DMS153 (cell line): ENCODE results near the gene C14orf132.

ENCODE experiments used
- DNase-seq: peaks from one replicate; lab custom pipeline; 2025; lab: John Stamatoyannopoulos, UW

C14orf132 gene

GRCh38 chr14:96098999-96099335, 59.8 kb downstream of the C14orf132 start:
- no peak for DNase-seq

- DNase-seq: peak; percentile 49
Observed at GRCh38 chr14:96100161-96101064, 61.3 kb downstream of the C14orf132 start.

GRCh38 chr14:96102081-96102856, 63.1 kb downstream of the C14orf132 start:
- no peak for DNase-seq

GRCh38 chr14:96103075-96103474, 63.9 kb downstream of the C14orf132 start:
- DNase-seq: no peak

- DNase-seq: no peak
Observed at GRCh38 chr14:96103560-96104460, 64.6 kb downstream of the C14orf132 start.

GRCh38 chr14:96104469-96105057, 65.4 kb downstream of the C14orf132 start:
- no peak for DNase-seq

- DNase-seq: no peak
Observed at GRCh38 chr14:96105089-96105925, 66.1 kb downstream of the C14orf132 start.

GRCh38 chr14:96105926-96106441, 66.8 kb downstream of the C14orf132 start:
- peak; percentile 47 for DNase-seq

GRCh38 chr14:96106891-96107290, 67.7 kb downstream of the C14orf132 start:
- DNase-seq: no peak

GRCh38 chr14:96108061-96108795, 69.1 kb downstream of the C14orf132 start:
- no peak for DNase-seq

- DNase-seq: no peak
Observed at GRCh38 chr14:96108911-96109310, 69.7 kb downstream of the C14orf132 start.

- DNase-seq: no peak
Observed at GRCh38 chr14:96109596-96110355, 70.6 kb downstream of the C14orf132 start.

- no peak for DNase-seq
Observed at GRCh38 chr14:96112032-96112431, 72.9 kb downstream of the C14orf132 start.

GRCh38 chr14:96114002-96114401, 74.8 kb downstream of the C14orf132 start:
- no peak for DNase-seq

GRCh38 chr14:96117101-96117897, 78.1 kb downstream of the C14orf132 start:
- peak; percentile 59 for DNase-seq

GRCh38 chr14:96117960-96118359, 78.8 kb downstream of the C14orf132 start:
- DNase-seq: no peak

GRCh38 chr14:96118391-96118790, 79.2 kb downstream of the C14orf132 start:
- no peak for DNase-seq

GRCh38 chr14:96119947-96120346, 80.8 kb downstream of the C14orf132 start:
- DNase-seq: no peak
